ENCODE measurements around the gene NACC2. TPM values are rescaled to one million over a fixed set of nuclear protein-coding genes. Genes with fewer than 3 reads are reported as not detected.
A peak's percentile ranks its signal among the peaks of the same experiment; 100 is the strongest.

The NACC2 gene
- total and polyA plus RNA-seq, 2 donors from 2014 or later: 7.1 to 30.9 TPM

DNA sequence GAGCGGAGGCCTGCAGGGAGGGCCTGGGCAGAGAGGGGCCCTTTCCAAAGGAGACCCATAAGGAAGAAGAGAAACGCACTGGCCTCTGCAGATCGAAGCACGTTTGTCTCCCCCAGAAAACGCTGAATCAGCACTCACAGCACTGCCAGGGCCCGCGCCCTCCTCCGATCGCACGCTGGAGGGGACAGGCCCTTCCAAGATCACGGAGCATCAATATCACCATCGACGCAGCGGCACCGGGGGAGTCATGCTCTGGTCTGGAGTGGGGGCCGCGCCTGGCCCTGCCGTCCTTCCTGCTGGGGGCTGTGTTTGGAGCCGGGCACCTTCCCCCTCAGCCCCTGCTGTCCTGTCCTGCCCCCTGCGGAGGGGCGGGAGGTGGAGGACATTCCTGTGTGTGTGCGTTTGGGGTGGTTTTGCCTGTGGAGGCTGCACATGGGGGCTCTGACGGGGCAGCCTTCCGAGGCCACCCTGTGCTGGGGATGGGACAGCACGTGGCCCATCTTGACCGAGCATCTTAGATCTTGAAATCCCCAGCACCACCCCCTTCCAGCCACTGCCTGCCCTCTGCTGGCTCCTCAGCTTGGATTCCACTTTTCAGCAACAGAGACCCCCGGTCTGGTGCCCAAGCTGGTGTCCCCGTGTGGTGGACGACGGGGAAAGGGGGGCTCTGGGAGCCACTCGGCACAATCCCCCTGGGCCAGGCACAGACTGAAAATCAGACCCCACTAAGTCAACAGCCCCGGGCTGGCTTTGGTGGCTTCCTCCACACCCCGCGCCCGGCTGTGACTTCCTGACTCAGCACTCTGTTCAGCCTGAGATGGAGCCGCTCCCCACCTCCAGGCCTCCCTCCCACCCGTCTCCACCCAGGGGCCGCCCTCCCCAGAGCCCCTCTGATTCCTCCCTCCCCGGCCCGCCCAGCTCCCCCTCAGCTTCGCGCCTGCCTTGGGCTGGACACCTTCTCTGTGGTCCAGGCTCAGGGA lies 15.3 kb upstream of the NACC2 start:
- H3K9ac ChIP-seq (ENCODE audit: low read length in 3 of 3): no peak overlapping the region
- FAIRE-seq: no peak
- no peaks in the 10 kb centered on the region for H3K36me3 ChIP-seq (ENCODE audit: control insufficient read depth in 2 of 3, insufficient read depth in 3 of 3, low read length in 3 of 3)
- DNase-seq: peak in 2 of 5 donors; percentile 52 to 77
- no peaks in the 10 kb centered on the region for H3K27me3 ChIP-seq (ENCODE audit: control insufficient read depth, insufficient read depth, low read length)
- no peak overlapping the region for H3K27ac ChIP-seq (ENCODE audit: low read depth in 2 of 2, low read length in 2 of 2)
- intact Hi-C loops (cut with DNase I): no loop called here
- TF ChIP-seq CTCF (IDR thresholded peaks at IDR 0.05; ENCODE audit: borderline replicate concordance, extremely low read depth, insufficient read depth): peak; percentile 8
- peaks cover 0 to 16% (median 0%) of the 10 kb centered on the region in 3 donors for H3K4me1 ChIP-seq (ENCODE audit: control insufficient read depth in 2 of 3, insufficient read depth in 2 of 3, low read depth in 1 of 3, low read length in 3 of 3)
- H3K9me3 ChIP-seq (ENCODE audit: control insufficient read depth in 2 of 3, insufficient read depth in 1 of 3, low read length in 3 of 3): no peaks in the 10 kb centered on the region
- H3K4me3 ChIP-seq (ENCODE audit: low read length in 3 of 3): no peak overlapping the region

GRCh38 chr9:136109351-136110081 lies 14.4 kb upstream of the NACC2 start:
- TF ChIP-seq CTCF (IDR thresholded peaks at IDR 0.05; ENCODE audit: borderline replicate concordance, extremely low read depth, insufficient read depth): peak; percentile 11
- peak overlapping the region in 1 of 2 donors; percentile 65 for H3K27ac ChIP-seq (ENCODE audit: low read depth in 2 of 2, low read length in 2 of 2)
- no peaks in the 10 kb centered on the region for H3K27me3 ChIP-seq (ENCODE audit: control insufficient read depth, insufficient read depth, low read length)
- no peaks in the 10 kb centered on the region for H3K9me3 ChIP-seq (ENCODE audit: control insufficient read depth in 2 of 3, insufficient read depth in 1 of 3, low read length in 3 of 3)
- no peak for FAIRE-seq
- peaks cover 0 to 19% (median 0%) of the 10 kb centered on the region in 3 donors for H3K4me1 ChIP-seq (ENCODE audit: control insufficient read depth in 2 of 3, insufficient read depth in 2 of 3, low read depth in 1 of 3, low read length in 3 of 3)
- intact Hi-C loops (cut with DNase I): no loop called here
- H3K9ac ChIP-seq (ENCODE audit: low read length in 3 of 3): peak overlapping the region in 1 of 3 donors; percentile 46
- H3K4me3 ChIP-seq (ENCODE audit: low read length in 3 of 3): peak overlapping the region in 1 of 3 donors; percentile 41
- peak; percentile 83 to 98 (median 92) for DNase-seq
- no peaks in the 10 kb centered on the region for H3K36me3 ChIP-seq (ENCODE audit: control insufficient read depth in 2 of 3, insufficient read depth in 3 of 3, low read length in 3 of 3)

- H3K4me1 ChIP-seq (ENCODE audit: control insufficient read depth in 2 of 3, insufficient read depth in 2 of 3, low read depth in 1 of 3, low read length in 3 of 3): peaks cover 0 to 19% (median 0%) of the 10 kb centered on the region in 3 donors
- no peak overlapping the region for H3K4me3 ChIP-seq (ENCODE audit: low read length in 3 of 3)
- H3K36me3 ChIP-seq (ENCODE audit: control insufficient read depth in 2 of 3, insufficient read depth in 3 of 3, low read length in 3 of 3): no peaks in the 10 kb centered on the region
- no peaks in the 10 kb centered on the region for H3K9me3 ChIP-seq (ENCODE audit: control insufficient read depth in 2 of 3, insufficient read depth in 1 of 3, low read length in 3 of 3)
- H3K9ac ChIP-seq (ENCODE audit: low read length in 3 of 3): peak overlapping the region in 1 of 3 donors; percentile 46
- TF ChIP-seq CTCF (IDR thresholded peaks at IDR 0.05; ENCODE audit: borderline replicate concordance, extremely low read depth, insufficient read depth): no peak
- intact Hi-C loops (cut with DNase I): no loop called here
- no peaks in the 10 kb centered on the region for H3K27me3 ChIP-seq (ENCODE audit: control insufficient read depth, insufficient read depth, low read length)
- H3K27ac ChIP-seq (ENCODE audit: low read depth in 2 of 2, low read length in 2 of 2): peak overlapping the region in 1 of 2 donors; percentile 65
- no peak for FAIRE-seq
- no peak for DNase-seq
These were observed 13.7 kb upstream of the NACC2 start for GRCh38 chr9:136108648-136109266.

Measured in kidney (tissue), 14 donors.